ENCODE data around the gene CIPC.

- TF ChIP-seq POLR2AphosphoS5 (IDR thresholded peaks at IDR 0.05; ENCODE audit: insufficient read depth in 1 of 2, low read depth in 1 of 2) (peak in 1 of 2 donors; percentile 56), CTCF (IDR thresholded peaks at IDR 0.05) (peak; percentile 73 to 93 (median 90)), POLR2A (IDR thresholded peaks at IDR 0.05) (no peak)
Measured at GRCh38 chr14:77067632-77068516, 30.2 kb upstream of the CIPC start.
